Mesenchymal stem cell (in vitro differentiated cells and primary cell): ENCODE data around the gene MXI1.

ENCODE experiments used
- DNase-seq: peaks from one replicate; pipeline ENCODE4 v3.0.0-alpha.2; 2013
- H2AFZ ChIP-seq: one replicate; pipeline ENCODE4 v1.6.1; 2013; ENCODE audit warnings: low read depth, mild to moderate bottlenecking, control low read depth, inconsistent platforms, low read length, moderate library complexity
- H2AK5ac ChIP-seq: 2 replicates; pipeline ENCODE4 v1.6.1; 2013; ENCODE audit warnings: low read length, moderate library complexity, mild to moderate bottlenecking, inconsistent platforms; ENCODE audit not compliant: severe bottlenecking
- H2BK120ac ChIP-seq: one replicate; pipeline ENCODE4 v1.6.1; 2013; ENCODE audit warnings: low read depth, mild to moderate bottlenecking, inconsistent platforms, low read length, moderate library complexity
- H2BK12ac ChIP-seq, 2 experiments: one replicate each; pipeline ENCODE4 v1.6.1; 2013; ENCODE audit warnings: inconsistent platforms in 2 of 2, low read length in 2 of 2, mild to moderate bottlenecking in 2 of 2, moderate library complexity in 2 of 2, control low read depth in 1 of 2
- H2BK15ac ChIP-seq: one replicate; pipeline ENCODE4 v1.6.1; 2013; ENCODE audit warnings: mild to moderate bottlenecking, low read depth, inconsistent platforms; ENCODE audit not compliant: poor library complexity, severe bottlenecking
- H2BK5ac ChIP-seq: 2 replicates; pipeline ENCODE4 v1.6.1; 2013; ENCODE audit warnings: low read depth, mild to moderate bottlenecking, low read length, control low read depth, inconsistent platforms; ENCODE audit not compliant: poor library complexity, severe bottlenecking
- H3K14ac ChIP-seq, 2 experiments: one replicate each; pipeline ENCODE4 v1.6.1; 2013; ENCODE audit warnings: inconsistent platforms in 2 of 2, low read length in 2 of 2, control low read depth in 1 of 2, mild to moderate bottlenecking in 1 of 2, moderate library complexity in 1 of 2
- H3K18ac ChIP-seq, 2 experiments: one replicate each; pipeline ENCODE4 v1.6.1; 2013; ENCODE audit warnings: inconsistent platforms in 2 of 2, low read length in 2 of 2, control low read depth in 1 of 2, low read depth in 1 of 2, mild to moderate bottlenecking in 1 of 2
- H3K23ac ChIP-seq, 2 experiments: one replicate each; pipeline ENCODE4 v1.6.1; 2013; ENCODE audit warnings: inconsistent platforms in 2 of 2, low read length in 2 of 2, mild to moderate bottlenecking in 2 of 2, moderate library complexity in 2 of 2, control low read depth in 1 of 2
- H3K27ac ChIP-seq: 2 replicates; pipeline ENCODE4 v1.5.1; 2013; ENCODE audit warnings: mild to moderate bottlenecking, moderate library complexity, low read length, control low read depth, inconsistent platforms; ENCODE audit not compliant: poor library complexity, severe bottlenecking
- H3K27me3 ChIP-seq, 2 experiments: 2 replicates each; pipeline versions ENCODE4 v1.6.1 to v1.7.0; 2013; ENCODE audit warnings: low read length in 2 of 2, mild to moderate bottlenecking in 2 of 2, moderate library complexity in 2 of 2, control low read depth in 1 of 2, inconsistent platforms in 1 of 2; ENCODE audit not compliant: control insufficient read depth in 1 of 2, insufficient read depth in 1 of 2
- H3K36me3 ChIP-seq, 2 experiments: 2 replicates each; pipeline versions ENCODE4 v1.6.1 to v1.7.0; 2013; ENCODE audit warnings: low read length in 2 of 2, control low read depth in 1 of 2, inconsistent platforms in 1 of 2, low read depth in 1 of 2, mild to moderate bottlenecking in 1 of 2; ENCODE audit not compliant: insufficient read depth in 2 of 2, control insufficient read depth in 1 of 2
- H3K4ac ChIP-seq, 2 experiments: one replicate each; pipeline ENCODE4 v1.6.1; 2013; ENCODE audit warnings: inconsistent platforms in 2 of 2, low read length in 2 of 2, mild to moderate bottlenecking in 2 of 2, moderate library complexity in 2 of 2, control low read depth in 1 of 2, low read depth in 1 of 2
- H3K4me1 ChIP-seq: 2 replicates; pipeline ENCODE4 v1.6.1; 2013; ENCODE audit warnings: low read depth, low read length, control low read depth; ENCODE audit not compliant: control insufficient read depth, insufficient read depth
- H3K4me2 ChIP-seq: 2 replicates; pipeline ENCODE4 v1.6.1; 2013; ENCODE audit warnings: low read length, mild to moderate bottlenecking, inconsistent platforms; ENCODE audit not compliant: poor library complexity, severe bottlenecking
- H3K4me3 ChIP-seq, 2 experiments: 2 replicates each; pipeline versions ENCODE4 v1.5.1 to v1.7.0; 2013; ENCODE audit warnings: low read length in 2 of 2, mild to moderate bottlenecking in 2 of 2, control low read depth in 1 of 2, low read depth in 1 of 2; ENCODE audit not compliant: insufficient read depth in 1 of 2
- H3K79me1 ChIP-seq: replicated peaks from 2 replicates; pipeline ENCODE4 v1.6.1; 2013; ENCODE audit warnings: mild to moderate bottlenecking, control low read depth, low read length, inconsistent platforms; ENCODE audit not compliant: poor library complexity, severe bottlenecking
- H3K9ac ChIP-seq: 2 replicates; pipeline ENCODE4 v1.7.0; 2013; ENCODE audit warnings: mild to moderate bottlenecking, low read length, moderate library complexity
- H3K9me3 ChIP-seq: 2 replicates; pipeline ENCODE4 v1.7.0; 2013; ENCODE audit warnings: mild to moderate bottlenecking, low read length; ENCODE audit not compliant: control insufficient read depth
- H4K8ac ChIP-seq: one replicate; pipeline ENCODE4 v1.6.1; 2013; ENCODE audit warnings: inconsistent platforms, mild to moderate bottlenecking, low read length, moderate library complexity
- H4K91ac ChIP-seq: one replicate; pipeline ENCODE4 v1.6.1; 2013; ENCODE audit warnings: mild to moderate bottlenecking, low read length, inconsistent platforms
- WGBS: methylation state at CpG from one replicate; pipeline ENCODE4 v1.1.7; 2013; ENCODE audit warnings: mixed read lengths; 5-methylcytosine and 5-hydroxymethylcytosine counted together

The MXI1 gene

DNA sequence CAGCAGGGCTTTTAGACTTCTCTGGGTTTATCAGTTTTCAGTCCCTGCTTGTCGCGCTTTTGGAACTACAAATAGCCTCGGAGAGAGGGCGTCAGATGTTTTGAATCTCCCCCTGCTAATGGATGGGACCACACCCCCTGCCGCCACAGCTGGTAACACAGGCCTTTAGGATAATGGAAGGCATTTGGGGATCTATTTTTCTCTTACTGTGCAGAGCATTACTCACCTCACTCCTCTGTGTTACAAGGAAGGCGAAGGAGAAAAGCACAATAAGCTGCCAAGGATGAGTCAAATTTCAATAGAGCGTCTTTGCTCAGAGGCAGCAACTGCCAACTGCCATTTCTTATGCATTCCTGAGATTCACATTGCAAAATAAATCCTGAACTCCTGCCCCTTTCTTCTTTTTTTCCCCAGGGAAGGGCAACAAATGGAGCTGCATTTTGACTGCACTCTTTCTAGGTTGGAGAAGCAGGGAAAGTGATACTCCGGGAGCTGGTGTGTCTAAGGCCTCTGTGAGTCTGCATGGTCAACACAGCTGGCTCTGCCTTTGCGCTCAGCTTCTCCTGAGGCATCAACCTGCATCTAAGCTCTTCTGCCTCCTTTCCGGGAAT, 128.8 kb downstream of the MXI1 start:
- WGBS: 39% methylated on average over 10 of the region's 10 CpGs
- H3K4me1 ChIP-seq: peaks cover 9% of the 10 kb centered on the region
- peak overlapping the region; percentile 44 for H2AK5ac ChIP-seq
- peak overlapping the region in 1 of 2 experiments; percentile 52 for H3K4me3 ChIP-seq
- no peaks in the 10 kb centered on the region for H3K27me3 ChIP-seq
- H2BK15ac ChIP-seq: no peak overlapping the region
- H3K4me2 ChIP-seq: peak overlapping the region; percentile 27
- H2AFZ ChIP-seq: no peak overlapping the region
- H3K23ac ChIP-seq: no peak overlapping the region
- H3K9ac ChIP-seq: peak overlapping the region; percentile 58
- no peak overlapping the region for H3K4ac ChIP-seq
- peak overlapping the region in 1 of 2 experiments; percentile 31 for H3K18ac ChIP-seq
- H2BK12ac ChIP-seq: no peak overlapping the region
- H4K91ac ChIP-seq: no peak overlapping the region
- H4K8ac ChIP-seq: no peak overlapping the region
- H3K14ac ChIP-seq: no peak overlapping the region
- no peak overlapping the region for H2BK120ac ChIP-seq
- H3K27ac ChIP-seq: peak overlapping the region; percentile 63
- no peaks in the 10 kb centered on the region for H3K36me3 ChIP-seq
- no peaks in the 10 kb centered on the region for H3K79me1 ChIP-seq
- no peaks in the 10 kb centered on the region for H3K9me3 ChIP-seq
- no peak overlapping the region for H2BK5ac ChIP-seq
- DNase-seq: peak; percentile 82
